ENCODE measurements around the gene TTL.
"Not testable (repeated sequence)": the region's sequence is repeated elsewhere in the genome, so short reads cannot be mapped to it uniquely, and the experiment has no call there.

DNA sequence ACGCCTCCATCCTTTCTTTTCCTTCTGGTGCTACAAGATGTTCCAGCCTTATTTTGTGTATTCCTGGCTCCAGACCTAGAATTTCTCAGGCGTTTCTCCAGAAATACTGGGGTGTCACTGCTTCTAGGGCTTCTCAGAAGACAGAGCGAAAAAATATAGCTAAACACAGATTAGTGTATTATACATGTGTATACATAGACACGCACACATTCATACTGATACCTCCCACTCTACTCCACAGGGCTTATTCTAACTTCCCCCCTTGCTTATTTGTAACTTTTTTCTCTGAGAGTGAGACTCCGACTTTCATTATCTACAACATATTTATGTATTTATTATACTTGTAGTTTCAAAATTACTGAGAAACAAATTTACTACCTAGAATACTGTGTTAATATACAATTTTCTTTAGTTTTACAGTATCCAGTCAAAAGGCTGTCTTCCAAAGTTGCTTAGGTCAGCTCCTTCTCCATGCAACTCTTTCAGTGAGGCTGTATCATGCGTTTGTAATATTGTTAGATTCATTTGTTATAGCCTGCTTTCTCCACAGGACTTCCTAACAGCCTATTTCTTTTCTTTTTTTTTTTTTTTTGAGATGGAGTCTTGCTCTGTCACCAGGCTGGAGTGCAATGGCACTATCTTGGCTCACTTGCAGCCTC is 43.2 kb upstream of the TTL start:
- TF ChIP-seq, protein P1, sequence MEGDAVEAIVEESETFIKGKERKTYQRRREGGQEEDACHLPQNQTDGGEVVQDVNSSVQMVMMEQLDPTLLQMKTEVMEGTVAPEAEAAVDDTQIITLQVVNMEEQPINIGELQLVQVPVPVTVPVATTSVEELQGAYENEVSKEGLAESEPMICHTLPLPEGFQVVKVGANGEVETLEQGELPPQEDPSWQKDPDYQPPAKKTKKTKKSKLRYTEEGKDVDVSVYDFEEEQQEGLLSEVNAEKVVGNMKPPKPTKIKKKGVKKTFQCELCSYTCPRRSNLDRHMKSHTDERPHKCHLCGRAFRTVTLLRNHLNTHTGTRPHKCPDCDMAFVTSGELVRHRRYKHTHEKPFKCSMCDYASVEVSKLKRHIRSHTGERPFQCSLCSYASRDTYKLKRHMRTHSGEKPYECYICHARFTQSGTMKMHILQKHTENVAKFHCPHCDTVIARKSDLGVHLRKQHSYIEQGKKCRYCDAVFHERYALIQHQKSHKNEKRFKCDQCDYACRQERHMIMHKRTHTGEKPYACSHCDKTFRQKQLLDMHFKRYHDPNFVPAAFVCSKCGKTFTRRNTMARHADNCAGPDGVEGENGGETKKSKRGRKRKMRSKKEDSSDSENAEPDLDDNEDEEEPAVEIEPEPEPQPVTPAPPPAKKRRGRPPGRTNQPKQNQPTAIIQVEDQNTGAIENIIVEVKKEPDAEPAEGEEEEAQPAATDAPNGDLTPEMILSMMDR (IDR thresholded peaks at IDR 0.05; ENCODE audit: low read depth, low read length, poor library complexity, severe bottlenecking) = not testable (repeated sequence)
- not testable (repeated sequence) for TF ChIP-seq EZH2phosphoT487 (IDR thresholded peaks at IDR 0.05; ENCODE audit: borderline replicate concordance, low read length)

Measured in DOHH2 (cell line).